ENCODE data around the gene TBL1XR1.

GRCh38 chr3:177104299-177104992, 92.8 kb downstream of the TBL1XR1 start:
- TF ChIP-seq EZH2 (IDR thresholded peaks at IDR 0.05; ENCODE audit: borderline replicate concordance, low read length), result no peak
- TF ChIP-seq, protein P1, sequence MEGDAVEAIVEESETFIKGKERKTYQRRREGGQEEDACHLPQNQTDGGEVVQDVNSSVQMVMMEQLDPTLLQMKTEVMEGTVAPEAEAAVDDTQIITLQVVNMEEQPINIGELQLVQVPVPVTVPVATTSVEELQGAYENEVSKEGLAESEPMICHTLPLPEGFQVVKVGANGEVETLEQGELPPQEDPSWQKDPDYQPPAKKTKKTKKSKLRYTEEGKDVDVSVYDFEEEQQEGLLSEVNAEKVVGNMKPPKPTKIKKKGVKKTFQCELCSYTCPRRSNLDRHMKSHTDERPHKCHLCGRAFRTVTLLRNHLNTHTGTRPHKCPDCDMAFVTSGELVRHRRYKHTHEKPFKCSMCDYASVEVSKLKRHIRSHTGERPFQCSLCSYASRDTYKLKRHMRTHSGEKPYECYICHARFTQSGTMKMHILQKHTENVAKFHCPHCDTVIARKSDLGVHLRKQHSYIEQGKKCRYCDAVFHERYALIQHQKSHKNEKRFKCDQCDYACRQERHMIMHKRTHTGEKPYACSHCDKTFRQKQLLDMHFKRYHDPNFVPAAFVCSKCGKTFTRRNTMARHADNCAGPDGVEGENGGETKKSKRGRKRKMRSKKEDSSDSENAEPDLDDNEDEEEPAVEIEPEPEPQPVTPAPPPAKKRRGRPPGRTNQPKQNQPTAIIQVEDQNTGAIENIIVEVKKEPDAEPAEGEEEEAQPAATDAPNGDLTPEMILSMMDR (IDR thresholded peaks at IDR 0.05; ENCODE audit: low read length), result no peak

Measured in OCI-LY1 (cell line).